Central memory CD8-positive, alpha-beta T cell (primary cell): ENCODE data around the gene PNPLA7.
A peak's percentile ranks its signal among the peaks of the same experiment; 100 is the strongest.

Source experiments
- ATAC-seq: fragments of 150-1000 bp; cut with Tn5 transposase; replicated peaks from 2 replicates; pipeline ENCODE4 v1.10.0; 2022; ENCODE audit warnings: mild to moderate bottlenecking, moderate FRiP score, moderate number of reproducible peaks; ENCODE audit not compliant: poor library complexity, severe bottlenecking; ENCODE audit errors: extremely low read depth
- DNase-seq, 2 donors: peaks; one replicate each; pipeline ENCODE4 v3.0.0; 2021; ENCODE audit warnings: low spot score in 2 of 2
- H3K27ac Mint-ChIP-seq: one replicate; pipeline ENCODE4 v1.8.0; 2022; ENCODE audit warnings: low read depth, mild to moderate bottlenecking, moderate library complexity, mixed read lengths
- H3K27me3 Mint-ChIP-seq: one replicate; pipeline ENCODE4 v1.8.0; 2022; ENCODE audit warnings: mixed read lengths
- H3K36me3 Mint-ChIP-seq: one replicate; pipeline ENCODE4 v1.8.0; 2022; ENCODE audit warnings: mild to moderate bottlenecking, moderate library complexity, mixed read lengths; ENCODE audit not compliant: insufficient read depth
- H3K4me1 Mint-ChIP-seq: one replicate; pipeline ENCODE4 v1.8.0; 2022; ENCODE audit warnings: mixed read lengths
- H3K4me3 Mint-ChIP-seq: one replicate; pipeline ENCODE4 v1.8.0; 2022; ENCODE audit warnings: mild to moderate bottlenecking, moderate library complexity, mixed read lengths
- H3K9me3 Mint-ChIP-seq: one replicate; pipeline ENCODE4 v1.8.0; 2022; ENCODE audit warnings: mixed read lengths

The PNPLA7 gene

DNA sequence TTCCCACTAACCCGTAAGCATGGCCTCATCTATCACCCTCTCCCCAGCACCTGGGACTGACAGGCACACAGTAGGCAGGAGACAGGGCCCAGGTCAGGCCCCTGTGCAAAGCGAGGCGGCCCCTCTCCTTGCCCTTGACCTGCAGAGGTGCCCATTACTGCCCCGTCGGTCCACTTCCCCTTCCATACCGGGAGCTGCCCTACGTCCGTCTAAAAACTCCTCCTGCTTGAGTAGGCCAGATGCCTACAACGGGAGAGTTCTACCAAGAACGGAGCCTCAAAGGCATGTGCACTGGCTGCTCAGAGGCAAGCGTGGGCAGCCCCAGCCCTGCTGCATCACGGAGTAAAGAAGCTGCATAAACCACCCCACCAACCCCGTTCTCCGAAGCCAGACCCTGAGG is 33.1 kb upstream of the PNPLA7 start:
- no peak overlapping the region for H3K4me3 Mint-ChIP-seq

DNA sequence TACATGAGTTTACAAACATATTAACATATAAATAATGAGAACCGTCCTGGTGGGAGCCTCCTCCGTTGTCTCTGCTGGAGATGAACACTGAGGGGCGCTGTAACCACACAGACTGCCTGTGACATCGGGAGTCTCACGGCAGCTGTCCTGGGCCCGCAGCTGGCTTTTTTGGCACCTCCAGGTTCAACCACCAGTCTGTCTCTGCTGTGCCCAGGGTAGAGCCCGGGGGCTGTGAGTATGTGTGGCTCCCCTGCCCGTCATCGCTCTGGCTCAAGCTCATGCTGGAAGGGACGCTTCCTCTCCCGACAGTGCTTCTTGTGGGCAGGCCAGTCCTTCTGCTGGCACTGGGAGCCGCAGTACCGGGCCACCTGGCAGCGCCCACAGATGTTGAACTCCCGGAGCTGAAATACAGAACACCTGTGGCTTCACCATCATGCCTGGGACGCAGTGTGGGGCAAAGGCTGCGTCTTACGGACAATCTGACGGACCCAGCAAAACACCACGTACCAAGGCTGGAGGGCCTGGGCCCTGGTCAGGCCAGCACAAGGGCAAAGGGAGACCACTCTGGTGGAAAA is 32.2 kb upstream of the PNPLA7 start:
- Mint-ChIP-seq H3K36me3 (peaks cover 9% of the 10 kb centered on the region), H3K4me3 (no peak overlapping the region), H3K9me3 (no peaks in the 10 kb centered on the region), H3K27me3 (no peaks in the 10 kb centered on the region), H3K4me1 (no peaks in the 10 kb centered on the region), H3K27ac (no peak overlapping the region)
- no peak for ATAC-seq
- no peak for DNase-seq

More for the DNA sequence above, 33.1 kb upstream of the PNPLA7 start:
- no peak for DNase-seq
- Mint-ChIP-seq H3K27ac (no peak overlapping the region), H3K27me3 (no peaks in the 10 kb centered on the region), H3K36me3 (peaks cover 9% of the 10 kb centered on the region), H3K9me3 (no peaks in the 10 kb centered on the region), H3K4me1 (peaks cover 6% of the 10 kb centered on the region)
- ATAC-seq, result no peak

DNA sequence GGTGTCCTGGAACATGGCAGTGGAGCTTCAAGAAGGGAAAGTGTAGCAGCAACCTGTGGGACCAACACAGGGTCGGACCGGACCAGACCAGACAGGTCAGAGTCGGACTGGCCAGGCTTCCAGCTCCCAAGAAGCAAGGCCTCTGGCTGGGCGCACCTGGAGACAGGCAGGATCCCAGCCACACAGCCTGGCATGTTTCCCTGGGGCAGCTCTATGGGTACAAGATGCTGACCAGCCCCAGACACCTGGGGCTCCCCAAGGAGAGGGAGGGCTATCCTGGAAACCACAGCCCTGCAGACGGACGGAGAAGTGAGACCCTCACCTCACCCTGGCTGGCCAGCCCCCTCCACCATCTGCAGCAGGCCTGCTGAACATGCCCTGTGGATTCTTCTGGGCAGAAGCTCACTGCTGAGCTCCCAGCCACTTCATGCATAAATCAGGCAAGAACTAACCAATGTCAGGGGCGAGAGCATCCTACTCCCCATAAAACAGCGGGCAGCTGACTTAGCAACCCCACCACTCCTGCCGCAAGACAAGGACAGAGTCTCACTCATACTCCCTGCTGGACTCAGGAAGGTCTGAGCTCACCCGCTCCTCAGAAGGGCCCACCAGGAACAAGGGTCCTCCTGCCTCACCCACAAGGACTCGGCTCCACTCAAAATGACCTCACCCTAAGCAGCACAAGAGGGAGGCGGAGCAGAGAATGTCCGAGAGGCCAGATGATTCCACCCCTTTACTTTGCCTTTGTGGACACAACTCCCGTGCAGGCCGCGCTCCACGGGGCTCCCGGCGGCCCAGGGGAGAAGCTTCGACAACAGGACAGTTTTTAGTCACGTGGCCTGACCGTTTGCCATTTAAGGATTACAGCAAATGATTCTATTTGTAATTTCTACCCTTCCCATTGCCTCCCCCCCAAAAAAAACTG is 31.4 kb upstream of the PNPLA7 start:
- DNase-seq (no peak), ATAC-seq (no peak)
- Mint-ChIP-seq H3K4me3 (no peak overlapping the region), H3K27ac (no peak overlapping the region), H3K4me1 (peaks cover under 1% of the 10 kb centered on the region), H3K27me3 (no peaks in the 10 kb centered on the region), H3K36me3 (peaks cover 9% of the 10 kb centered on the region), H3K9me3 (no peaks in the 10 kb centered on the region)

DNA sequence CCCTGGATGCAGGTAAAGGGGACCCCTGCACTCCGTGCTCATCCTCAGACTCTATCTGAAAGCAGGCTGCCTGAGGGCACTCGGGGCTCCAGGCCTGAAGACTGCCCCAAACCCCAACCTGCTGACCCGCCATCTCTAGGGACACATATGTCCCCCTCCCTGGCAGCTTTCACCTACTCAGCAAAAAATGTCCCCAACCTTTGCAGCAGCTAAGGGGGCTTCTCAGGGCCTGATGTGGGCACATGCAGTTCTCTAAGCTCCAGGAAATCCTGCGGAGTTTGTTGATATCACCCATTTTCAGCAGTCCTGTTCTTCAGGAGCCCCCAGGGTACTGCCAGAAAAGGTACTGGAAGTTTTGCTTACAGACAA is 30.7 kb upstream of the PNPLA7 start:
- H3K36me3 Mint-ChIP-seq, result peaks cover 9% of the 10 kb centered on the region
- no peak for DNase-seq
- H3K9me3 Mint-ChIP-seq, result no peaks in the 10 kb centered on the region
- H3K27me3 Mint-ChIP-seq, result no peaks in the 10 kb centered on the region
- no peak overlapping the region for H3K27ac Mint-ChIP-seq
- no peak for ATAC-seq
- no peak overlapping the region for H3K4me3 Mint-ChIP-seq
- peaks cover 7% of the 10 kb centered on the region for H3K4me1 Mint-ChIP-seq

DNA sequence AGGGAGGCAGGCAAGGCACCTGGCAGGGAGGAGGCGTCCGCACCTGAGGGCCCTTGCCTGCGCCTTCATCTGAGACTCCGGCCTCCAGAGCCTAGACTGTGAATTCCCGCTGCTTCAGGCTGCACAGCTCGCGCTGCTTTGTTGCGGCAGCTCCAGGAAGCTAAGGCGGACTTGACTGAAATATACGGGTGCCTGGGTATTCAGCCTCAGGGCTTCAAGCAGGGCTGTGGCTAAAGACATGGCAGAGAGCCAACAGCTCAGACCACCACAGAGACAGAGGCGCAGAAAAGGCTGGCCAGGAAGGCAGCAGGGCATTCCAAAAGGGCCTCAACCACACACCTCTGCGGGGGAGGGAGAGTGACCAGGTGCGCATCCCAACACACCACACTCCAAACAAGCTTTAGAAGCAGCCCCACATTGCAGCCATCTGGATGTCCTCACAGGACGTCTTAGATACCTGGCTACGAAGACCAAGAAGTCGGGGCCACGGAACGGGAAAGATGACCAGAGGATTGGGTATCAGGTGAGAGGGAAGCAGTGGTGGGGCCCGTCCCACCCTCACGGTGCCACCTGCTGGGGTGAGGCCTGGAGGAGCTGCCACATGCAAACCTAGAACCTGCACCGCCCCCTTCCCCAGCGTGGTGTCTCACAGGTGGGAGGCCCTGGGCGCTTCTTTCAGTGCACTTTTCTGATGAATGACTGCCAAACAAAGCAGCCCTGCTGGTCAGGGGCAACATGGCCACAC is 30.2 kb upstream of the PNPLA7 start:
- ATAC-seq, result no peak
- no peak overlapping the region for H3K4me3 Mint-ChIP-seq
- H3K36me3 Mint-ChIP-seq, result peaks cover 14% of the 10 kb centered on the region
- H3K27me3 Mint-ChIP-seq, result no peaks in the 10 kb centered on the region
- H3K4me1 Mint-ChIP-seq, result peaks cover 13% of the 10 kb centered on the region
- no peak for DNase-seq
- no peaks in the 10 kb centered on the region for H3K9me3 Mint-ChIP-seq
- H3K27ac Mint-ChIP-seq, result no peak overlapping the region

DNA sequence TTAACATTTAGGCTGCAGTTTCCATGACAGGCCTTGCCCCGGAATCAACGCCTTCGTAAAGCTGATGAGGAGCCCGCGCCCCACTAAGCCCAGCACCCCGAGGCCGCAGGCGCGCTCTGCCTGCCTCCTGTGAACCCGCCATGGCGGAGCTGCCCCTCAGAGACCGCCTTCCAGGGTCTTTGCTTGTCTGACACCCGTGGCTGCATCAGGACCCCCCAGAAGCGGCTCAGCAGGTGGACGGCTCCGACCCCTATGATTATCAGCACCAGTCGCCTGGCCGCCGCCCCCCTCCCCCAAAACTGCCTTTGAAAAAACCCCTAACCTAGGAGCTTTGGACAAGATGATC is 29.0 kb upstream of the PNPLA7 start:
- Mint-ChIP-seq H3K4me3 (peak overlapping the region; percentile 68), H3K36me3 (peaks cover 22% of the 10 kb centered on the region), H3K4me1 (peaks cover 19% of the 10 kb centered on the region), H3K27ac (no peak overlapping the region), H3K9me3 (no peaks in the 10 kb centered on the region), H3K27me3 (no peaks in the 10 kb centered on the region)
- no peak for ATAC-seq
- no peak for DNase-seq

DNA sequence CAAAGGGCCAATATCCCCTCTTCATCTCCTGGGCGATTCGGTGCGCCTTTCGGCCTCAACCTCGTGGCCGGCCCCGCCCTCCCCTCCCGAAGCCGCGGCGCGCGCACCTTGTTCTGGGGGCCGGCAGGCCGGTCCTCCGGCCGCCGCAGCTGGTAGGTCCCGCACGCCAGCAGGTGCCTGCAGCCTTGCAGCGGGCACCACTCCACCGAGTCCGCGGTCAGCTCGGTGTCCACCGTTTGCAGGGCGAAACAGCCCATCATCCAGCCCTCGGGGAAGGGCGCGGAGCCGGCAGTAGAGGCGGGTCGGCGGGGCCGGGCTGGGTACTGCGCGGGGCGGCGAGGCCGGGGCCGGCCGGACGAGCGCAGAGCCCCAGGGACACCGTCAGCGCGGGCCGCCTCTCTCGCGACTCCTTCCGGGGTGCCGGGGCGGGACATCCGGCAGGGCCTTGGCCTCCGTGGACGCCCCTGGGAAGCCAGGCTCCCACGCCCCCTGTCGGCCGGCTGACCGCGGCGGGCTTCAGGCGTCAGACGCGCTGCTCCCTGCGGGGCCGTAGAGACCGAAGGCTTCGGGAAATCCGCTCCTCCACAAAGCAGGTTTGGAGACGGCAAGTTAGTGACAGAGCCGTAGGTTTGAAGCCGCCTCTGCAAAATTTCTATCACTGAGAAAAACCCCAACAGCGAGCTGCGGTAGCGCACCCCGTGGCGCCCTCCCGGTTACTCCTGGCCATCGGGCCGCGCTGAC is 28.5 kb upstream of the PNPLA7 start, which contains the start of gene DPH7:
Gene DPH7, minus strand, starts transcription at position 408 of the 741 bp plus-strand sequence. Its CDS starts 148 bp downstream, at position 260.
- H3K27ac Mint-ChIP-seq, result no peak within 1 kb of the TSS

DNA sequence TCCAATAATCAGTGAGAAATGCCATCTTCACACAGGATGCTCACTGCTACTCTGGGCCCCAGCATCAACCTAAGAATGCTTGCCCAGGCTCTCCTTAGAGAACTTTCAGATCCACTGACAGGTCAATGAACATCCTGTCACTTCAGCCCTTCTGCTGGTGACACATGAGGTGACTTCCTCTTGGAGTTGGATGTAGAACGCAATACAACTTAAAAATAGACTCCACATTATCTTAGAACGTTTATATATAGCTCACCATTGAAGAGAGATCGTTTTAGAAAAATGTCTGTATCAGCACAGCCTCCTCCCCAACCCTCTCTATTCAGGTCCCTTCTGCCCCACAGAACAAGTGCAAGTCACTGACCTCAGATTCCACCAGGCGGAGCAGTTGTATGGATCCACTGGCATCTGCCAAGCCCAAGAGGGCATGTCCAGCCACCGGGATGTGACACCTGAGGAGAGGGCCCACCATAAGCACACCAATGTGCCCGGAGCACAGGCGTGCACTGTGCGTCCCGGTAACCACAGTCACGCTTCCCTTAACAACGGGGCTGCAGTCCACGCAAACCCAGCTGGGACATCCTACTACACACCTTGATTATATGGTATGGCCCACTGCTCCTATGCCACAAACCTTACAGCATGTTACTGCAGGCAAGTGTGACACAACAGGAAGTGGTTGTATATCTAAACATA is 25.7 kb upstream of the PNPLA7 start:
- Mint-ChIP-seq H3K36me3 (peaks cover 38% of the 10 kb centered on the region), H3K4me1 (peaks cover 25% of the 10 kb centered on the region), H3K27ac (peak overlapping the region; percentile 88), H3K9me3 (no peaks in the 10 kb centered on the region), H3K4me3 (peak overlapping the region; percentile 61), H3K27me3 (no peaks in the 10 kb centered on the region)
- ATAC-seq, result peak; percentile 20
- no peak for DNase-seq

More for the DNA sequence above, 28.5 kb upstream of the PNPLA7 start, which contains the start of gene DPH7:
- peaks cover 19% of the 10 kb centered on the region for H3K4me1 Mint-ChIP-seq
- H3K9me3 Mint-ChIP-seq, result no peaks in the 10 kb centered on the region
- peak; percentile 87 to 95 for DNase-seq
- H3K27me3 Mint-ChIP-seq, result no peaks in the 10 kb centered on the region
- peak; percentile 98 for ATAC-seq
- H3K4me3 Mint-ChIP-seq, result peak within 1 kb of the TSS; percentile 68
- peaks cover 26% of the 10 kb centered on the region for H3K36me3 Mint-ChIP-seq

DNA sequence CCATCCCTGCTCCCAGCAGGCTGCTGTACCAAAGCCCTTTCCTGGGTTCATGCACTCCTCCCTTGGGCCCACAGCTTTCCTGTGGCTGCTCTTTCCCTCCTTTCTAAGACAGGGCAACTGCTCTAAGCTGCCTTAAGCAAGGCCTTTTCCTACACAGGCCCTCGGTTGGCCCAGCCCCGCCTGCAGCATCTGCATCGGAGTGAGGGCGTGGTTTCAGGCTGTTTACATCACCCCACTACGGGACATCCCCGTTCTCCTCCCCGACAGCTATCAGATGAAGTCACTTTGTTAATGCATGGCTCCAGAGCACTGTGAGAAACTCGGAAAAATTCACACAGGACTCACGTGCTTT is 25.1 kb upstream of the PNPLA7 start:
- no peak for DNase-seq
- H3K27ac Mint-ChIP-seq, result peak overlapping the region; percentile 88
- H3K27me3 Mint-ChIP-seq, result no peaks in the 10 kb centered on the region
- peaks cover 39% of the 10 kb centered on the region for H3K36me3 Mint-ChIP-seq
- H3K4me1 Mint-ChIP-seq, result peaks cover 31% of the 10 kb centered on the region
- no peak overlapping the region for H3K4me3 Mint-ChIP-seq
- no peaks in the 10 kb centered on the region for H3K9me3 Mint-ChIP-seq
- no peak for ATAC-seq

DNA sequence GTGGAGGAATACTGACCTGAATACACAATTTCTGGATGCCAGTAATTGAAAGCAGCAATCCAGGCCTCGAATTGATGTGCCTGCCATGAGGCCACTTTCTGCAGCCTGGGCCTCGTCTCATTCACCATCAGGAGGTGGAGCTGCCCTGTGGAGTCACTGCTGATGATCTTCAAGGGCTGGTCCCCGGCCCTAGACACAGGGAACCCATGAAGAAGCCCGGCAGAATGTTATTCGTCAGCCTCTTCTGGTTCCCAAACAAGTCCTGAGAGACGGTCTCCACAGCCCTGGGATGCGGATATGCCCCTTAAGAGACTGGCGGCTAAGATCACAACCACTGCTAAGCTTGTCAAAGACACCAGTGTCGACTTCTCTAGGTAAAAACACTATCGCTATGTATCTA is 24.0 kb upstream of the PNPLA7 start:
- H3K36me3 Mint-ChIP-seq, result peaks cover 41% of the 10 kb centered on the region
- ATAC-seq, result no peak
- no peak overlapping the region for H3K27ac Mint-ChIP-seq
- H3K27me3 Mint-ChIP-seq, result no peaks in the 10 kb centered on the region
- H3K4me3 Mint-ChIP-seq, result no peak overlapping the region
- peaks cover 34% of the 10 kb centered on the region for H3K4me1 Mint-ChIP-seq
- DNase-seq, result no peak
- no peaks in the 10 kb centered on the region for H3K9me3 Mint-ChIP-seq

DNA sequence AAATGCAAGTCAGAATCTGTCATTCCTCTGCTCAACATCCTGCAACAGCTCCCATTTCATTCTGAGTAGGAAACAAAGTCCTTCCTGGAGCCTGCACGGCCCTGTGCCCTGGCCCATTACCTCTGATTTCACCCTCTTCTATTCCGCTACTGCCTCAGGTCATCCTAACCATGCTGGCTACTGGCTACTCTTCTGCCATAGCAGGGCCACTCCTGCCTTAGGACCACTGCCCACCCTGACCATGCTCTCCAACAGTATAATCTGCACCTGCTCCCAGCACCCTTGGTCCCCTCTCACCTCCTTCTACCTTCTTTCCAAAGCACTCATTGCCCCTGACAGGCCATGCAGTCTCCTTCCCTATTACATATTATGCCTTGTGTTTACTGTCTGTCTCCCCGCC is 20.4 kb upstream of the PNPLA7 start:
- DNase-seq (no peak), ATAC-seq (no peak)
- Mint-ChIP-seq H3K36me3 (peaks cover 33% of the 10 kb centered on the region), H3K27me3 (no peaks in the 10 kb centered on the region), H3K9me3 (no peaks in the 10 kb centered on the region), H3K27ac (no peak overlapping the region), H3K4me3 (peak overlapping the region; percentile 46), H3K4me1 (peaks cover 32% of the 10 kb centered on the region)
